OCI-M2 (cell line): ENCODE measurements around the gene SHCBP1.
A peak's percentile ranks its signal among the peaks of the same experiment; 100 is the strongest.

Experiments
- DNase-seq: peaks from one replicate; lab custom pipeline; 2025; ENCODE audit not compliant: unreplicated experiment; lab: John Stamatoyannopoulos, UW

The SHCBP1 gene

DNA sequence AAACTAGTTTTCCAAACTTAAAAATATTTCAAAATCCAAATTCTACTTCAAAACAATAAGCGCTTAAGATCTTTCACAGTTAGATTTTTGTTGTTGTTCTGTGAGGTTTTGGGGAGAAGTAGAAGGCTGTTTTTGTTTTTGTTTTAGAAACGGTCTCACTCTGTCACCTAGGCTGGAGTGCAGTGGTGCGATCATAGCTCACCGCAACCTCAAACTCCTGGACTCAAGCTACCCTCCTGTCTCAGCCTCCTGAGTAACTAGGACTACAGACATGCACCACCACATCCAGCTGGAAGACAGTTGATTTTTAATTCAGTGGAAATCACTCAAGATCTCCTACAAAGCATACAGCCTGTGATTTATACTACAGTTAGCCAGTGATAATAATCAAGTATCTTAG is 2.7 kb downstream of the SHCBP1 start:
- no peak for DNase-seq

DNA sequence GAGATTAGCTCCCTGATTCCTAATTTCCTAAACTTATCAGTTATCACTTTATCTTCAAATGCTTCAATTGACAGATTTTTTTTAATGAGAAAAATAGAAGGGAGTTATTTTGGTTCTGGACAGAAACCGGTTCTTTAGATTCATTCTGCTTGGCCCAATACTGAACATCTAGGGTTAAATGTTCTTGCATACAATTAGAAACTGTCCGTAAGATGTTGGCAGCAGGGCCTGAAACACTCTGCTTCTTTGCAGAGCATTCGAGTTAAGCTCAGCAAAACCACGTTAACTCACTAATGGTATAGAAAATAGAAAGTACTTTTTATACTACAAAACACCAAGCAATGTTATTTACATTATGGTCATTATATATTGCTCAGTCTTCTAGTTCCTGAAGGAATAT is 7.2 kb downstream of the SHCBP1 start:
- no peak for DNase-seq

- DNase-seq = no peak
These were observed 7.8 kb downstream of the SHCBP1 start for GRCh38 chr16:46613352-46613751.

DNA sequence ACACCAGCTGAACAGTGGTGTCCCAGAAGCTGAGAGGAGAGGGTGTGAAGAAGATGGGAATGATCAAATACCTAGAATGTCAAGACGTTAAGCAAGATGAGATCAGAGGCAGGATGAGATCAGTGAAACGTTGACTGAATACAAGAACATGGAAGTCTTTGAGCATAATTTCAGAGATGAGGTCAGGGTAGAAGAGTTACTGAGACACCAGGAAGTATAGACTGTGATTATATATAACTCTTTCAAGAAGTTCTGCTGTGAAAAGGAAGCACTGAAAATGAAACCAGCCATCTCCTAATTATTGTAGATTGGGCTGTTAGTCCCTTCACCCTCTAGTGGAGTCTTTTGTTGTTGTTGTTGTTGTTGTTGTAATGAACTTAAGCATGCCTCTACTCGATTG is 9.1 kb downstream of the SHCBP1 start:
- no peak for DNase-seq

GRCh38 chr16:46607529-46607928 is 13.7 kb downstream of the SHCBP1 start:
- DNase-seq = no peak

- no peak for DNase-seq
These were observed 14.9 kb downstream of the SHCBP1 start for GRCh38 chr16:46606231-46606630.

GRCh38 chr16:46591257-46591656 is 29.9 kb downstream of the SHCBP1 start:
- no peak for DNase-seq

GRCh38 chr16:46586011-46586577 is 35.1 kb downstream of the SHCBP1 start:
- DNase-seq = no peak

DNA sequence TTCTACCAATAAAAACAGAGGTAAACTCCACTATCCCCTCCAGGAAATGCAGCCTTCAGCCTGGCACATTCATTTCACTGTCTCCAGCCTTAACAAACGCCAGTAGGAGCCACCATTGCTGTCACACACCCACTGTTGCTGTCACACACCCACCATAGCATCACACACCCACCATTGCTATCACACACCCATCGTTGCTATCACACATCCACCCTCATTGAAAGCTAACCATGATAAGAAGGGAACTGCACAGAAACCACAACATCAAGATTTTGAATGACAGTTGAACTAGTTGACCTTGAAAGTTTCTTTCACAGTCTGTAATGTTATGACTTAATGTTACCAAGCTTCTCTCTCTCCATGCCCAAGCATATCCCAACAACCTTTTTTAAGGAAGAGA is 38.1 kb downstream of the SHCBP1 start:
- DNase-seq = no peak

- no peak for DNase-seq
These were observed 38.9 kb downstream of the SHCBP1 start for GRCh38 chr16:46582313-46582712.

GRCh38 chr16:46577988-46578579 is 43.1 kb downstream of the SHCBP1 start:
- no peak for DNase-seq

DNA sequence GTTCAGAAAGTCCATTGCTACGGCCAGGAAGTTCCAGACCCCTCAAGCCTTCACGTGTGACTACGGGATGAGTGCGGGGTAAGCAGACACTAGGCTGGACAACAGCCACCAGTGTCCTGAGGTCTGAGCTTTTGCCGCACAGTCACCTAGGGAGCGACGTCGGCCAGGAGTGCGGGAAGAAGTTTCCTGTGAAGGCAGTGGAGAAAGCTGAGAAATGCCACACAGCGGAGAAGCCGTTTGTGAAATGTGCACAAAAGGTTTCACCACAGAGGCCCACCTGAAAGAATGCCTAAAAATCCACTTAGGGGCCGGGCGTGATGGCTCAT is 47.4 kb downstream of the SHCBP1 start:
- no peak for DNase-seq

GRCh38 chr16:46573008-46573833 is 48.0 kb downstream of the SHCBP1 start:
- no peak for DNase-seq

DNA sequence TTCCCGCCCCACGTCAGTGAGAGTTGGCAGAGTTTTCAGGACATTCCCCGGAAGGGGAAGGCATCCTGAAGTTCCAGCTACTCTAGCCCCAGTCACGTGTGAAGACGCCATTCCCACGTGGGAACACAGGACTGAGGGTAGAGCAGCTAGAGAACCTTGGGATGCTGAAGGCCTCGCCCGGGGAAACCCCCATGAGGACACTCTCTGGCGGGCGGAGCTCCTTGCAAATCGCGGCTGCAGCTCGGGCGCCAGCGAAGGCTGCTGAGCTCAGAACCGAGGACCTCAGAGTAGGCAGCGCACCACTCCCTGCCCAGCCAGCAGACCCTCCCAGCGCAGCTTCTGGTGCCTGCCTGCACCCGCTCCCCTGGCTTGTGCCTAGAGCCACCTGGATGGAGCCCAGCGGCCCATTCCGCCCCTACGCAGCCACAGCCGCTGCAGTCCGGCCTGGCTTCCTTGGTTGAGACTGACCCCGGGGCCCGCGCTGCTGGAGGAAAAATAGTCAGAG is 51.9 kb downstream of the SHCBP1 start:
- no peak for DNase-seq

DNA sequence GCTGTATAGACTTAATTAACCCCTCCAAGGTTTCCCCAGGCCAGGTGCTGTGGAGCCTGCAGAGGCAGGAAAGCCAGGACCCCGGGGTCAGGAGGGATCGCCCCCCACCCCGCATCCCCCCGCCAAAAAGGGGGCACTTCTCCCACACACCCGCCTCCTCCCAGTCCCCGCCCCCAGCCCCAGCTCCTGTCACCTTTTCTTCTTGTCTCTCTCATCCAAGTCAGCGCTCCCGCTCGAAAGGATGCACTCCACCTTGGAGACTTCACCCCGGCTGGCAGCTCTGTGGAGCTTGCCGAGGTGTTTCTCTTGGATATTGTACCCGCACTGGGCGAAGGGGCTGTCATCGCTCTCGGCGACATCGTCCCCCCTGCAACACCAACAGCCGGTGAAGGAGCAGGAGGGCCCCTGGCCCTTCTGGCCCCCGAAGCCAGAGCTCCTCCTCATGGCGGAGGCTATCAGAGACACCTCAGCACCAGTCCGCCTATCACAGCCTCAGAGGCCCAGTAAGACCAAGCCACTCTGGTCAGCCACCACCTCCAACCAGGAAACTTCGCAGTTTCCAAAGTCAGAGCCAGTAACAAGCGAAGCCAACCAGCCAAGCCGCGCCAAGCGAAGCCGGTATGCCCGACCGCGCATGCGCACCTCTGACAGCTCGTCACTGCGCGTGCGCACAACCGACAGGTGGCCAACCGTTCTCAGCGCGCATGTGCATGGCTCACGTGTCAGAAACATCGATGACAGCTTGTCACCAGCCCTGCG is 52.5 kb downstream of the SHCBP1 start:
- DNase-seq = no peak

GRCh38 chr16:46562979-46563378 is 58.2 kb downstream of the SHCBP1 start:
- DNase-seq = no peak

- no peak for DNase-seq
These were observed 63.2 kb downstream of the SHCBP1 start for GRCh38 chr16:46558018-46558417.

DNA sequence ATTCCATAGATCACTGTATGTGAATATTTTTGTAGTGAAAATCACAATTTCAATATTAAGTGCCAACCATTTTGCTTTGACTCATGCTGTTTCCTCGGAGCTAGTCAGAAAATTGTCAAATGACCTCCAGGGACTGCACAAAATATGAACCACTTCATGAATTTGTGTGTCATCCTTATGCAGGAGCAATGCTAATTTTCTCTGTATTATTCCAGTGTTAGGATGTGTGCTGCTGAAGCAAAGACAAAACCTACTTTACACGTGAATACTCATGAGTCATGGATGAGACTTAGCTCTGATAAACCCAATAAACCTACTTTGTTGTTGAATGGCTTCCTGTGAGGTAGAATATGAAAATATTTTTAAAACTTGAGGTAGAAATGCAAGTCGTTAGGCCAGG is 65.2 kb downstream of the SHCBP1 start:
- DNase-seq = no peak

- DNase-seq = peak; percentile 23
These were observed 66.7 kb downstream of the SHCBP1 start for GRCh38 chr16:46554435-46554834.

- DNase-seq = no peak
These were observed 71.7 kb downstream of the SHCBP1 start for GRCh38 chr16:46549477-46549876.
